Mammary epithelial cell (primary cell): ENCODE data around the gene SH3TC1.

Source experiments
- CTCF ChIP-seq, 2 donors: IDR thresholded peaks in 1 of 2; conservative IDR thresholded peaks in 1 of 2; 2 replicates each; pipeline ENCODE4 v1.5.1; 2011 to 2012; ENCODE audit warnings: inconsistent platforms in 2 of 2, low read length in 2 of 2, mild to moderate bottlenecking in 2 of 2, control low read depth in 1 of 2, low read depth in 1 of 2; ENCODE audit not compliant: insufficient read depth in 1 of 2; ENCODE audit errors: extremely low read depth in 1 of 2
- EZH2 ChIP-seq: IDR thresholded peaks from 2 replicates; pipeline ENCODE4 v1.6.1; 2012; ENCODE audit warnings: low read length, inconsistent platforms, borderline replicate concordance

- TF ChIP-seq CTCF (conservative IDR thresholded peaks at IDR 0.05 in 1 of 2, IDR thresholded peaks at IDR 0.05 in 1 of 2; ENCODE audit: extremely low read depth in 1 of 2, insufficient read depth in 1 of 2, low read depth in 1 of 2, low read length in 2 of 2): no peak
- no peak for TF ChIP-seq EZH2
These were observed 10.2 kb downstream of the SH3TC1 start for GRCh38 chr4:8209181-8209874.
